ENCODE results near the gene KIAA0232. TPM values are rescaled to one million over a fixed set of nuclear protein-coding genes. Genes with fewer than 3 reads are reported as not detected.
A peak's percentile ranks its signal among the peaks of the same experiment; 100 is the strongest.

Gene KIAA0232
- total and polyA plus RNA-seq, 10 of the 15 experiments (the other 5 are each of a cell fraction or from before 2014, with no cell fraction given), result 2.8 to 15.1 (median 10.8) TPM

GRCh38 chr4:6783111-6783981, 819 bp downstream of the KIAA0232 start (continued):
- no peak for TF ChIP-seq MLLT1 (IDR thresholded peaks at IDR 0.05)
- no peak for TF ChIP-seq TBL1XR1 (IDR thresholded peaks at IDR 0.05; ENCODE audit: low read depth, low read length)
- peak; percentile 57; the same call in 1 of the 2 replicates for TF ChIP-seq CHD2 (IDR thresholded peaks at IDR 0.05; ENCODE audit: borderline replicate concordance, low read depth, low read length)
- TF ChIP-seq NR2C2 (IDR thresholded peaks at IDR 0.05; ENCODE audit: borderline replicate concordance, control insufficient read depth, insufficient read length, low read depth), result no peak
- TF ChIP-seq YY1 (IDR thresholded peaks at IDR 0.05; ENCODE audit: low read depth, low read length), result peak; percentile 38; the same call in 1 of the 2 replicates
- TF ChIP-seq PML (IDR thresholded peaks at IDR 0.05; ENCODE audit: low read length), result no peak
- 0 out of 2 replicates have a peak, but pooled peaks have one; percentile 25 for TF ChIP-seq TAF1 (IDR thresholded peaks at IDR 0.05; ENCODE audit: borderline replicate concordance, low read depth, low read length)
- no peak for TF ChIP-seq TCF7 (IDR thresholded peaks at IDR 0.05; ENCODE audit: borderline replicate concordance)
- TF ChIP-seq BMI1 (IDR thresholded peaks at IDR 0.05; ENCODE audit: borderline replicate concordance), result no peak
- TF ChIP-seq, protein P1, sequence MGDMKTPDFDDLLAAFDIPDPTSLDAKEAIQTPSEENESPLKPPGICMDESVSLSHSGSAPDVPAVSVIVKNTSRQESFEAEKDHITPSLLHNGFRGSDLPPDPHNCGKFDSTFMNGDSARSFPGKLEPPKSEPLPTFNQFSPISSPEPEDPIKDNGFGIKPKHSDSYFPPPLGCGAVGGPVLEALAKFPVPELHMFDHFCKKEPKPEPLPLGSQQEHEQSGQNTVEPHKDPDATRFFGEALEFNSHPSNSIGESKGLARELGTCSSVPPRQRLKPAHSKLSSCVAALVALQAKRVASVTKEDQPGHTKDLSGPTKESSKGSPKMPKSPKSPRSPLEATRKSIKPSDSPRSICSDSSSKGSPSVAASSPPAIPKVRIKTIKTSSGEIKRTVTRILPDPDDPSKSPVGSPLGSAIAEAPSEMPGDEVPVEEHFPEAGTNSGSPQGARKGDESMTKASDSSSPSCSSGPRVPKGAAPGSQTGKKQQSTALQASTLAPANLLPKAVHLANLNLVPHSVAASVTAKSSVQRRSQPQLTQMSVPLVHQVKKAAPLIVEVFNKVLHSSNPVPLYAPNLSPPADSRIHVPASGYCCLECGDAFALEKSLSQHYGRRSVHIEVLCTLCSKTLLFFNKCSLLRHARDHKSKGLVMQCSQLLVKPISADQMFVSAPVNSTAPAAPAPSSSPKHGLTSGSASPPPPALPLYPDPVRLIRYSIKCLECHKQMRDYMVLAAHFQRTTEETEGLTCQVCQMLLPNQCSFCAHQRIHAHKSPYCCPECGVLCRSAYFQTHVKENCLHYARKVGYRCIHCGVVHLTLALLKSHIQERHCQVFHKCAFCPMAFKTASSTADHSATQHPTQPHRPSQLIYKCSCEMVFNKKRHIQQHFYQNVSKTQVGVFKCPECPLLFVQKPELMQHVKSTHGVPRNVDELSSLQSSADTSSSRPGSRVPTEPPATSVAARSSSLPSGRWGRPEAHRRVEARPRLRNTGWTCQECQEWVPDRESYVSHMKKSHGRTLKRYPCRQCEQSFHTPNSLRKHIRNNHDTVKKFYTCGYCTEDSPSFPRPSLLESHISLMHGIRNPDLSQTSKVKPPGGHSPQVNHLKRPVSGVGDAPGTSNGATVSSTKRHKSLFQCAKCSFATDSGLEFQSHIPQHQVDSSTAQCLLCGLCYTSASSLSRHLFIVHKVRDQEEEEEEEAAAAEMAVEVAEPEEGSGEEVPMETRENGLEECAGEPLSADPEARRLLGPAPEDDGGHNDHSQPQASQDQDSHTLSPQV (IDR thresholded peaks at IDR 0.05), result no peak
- 0 out of 2 replicates have a peak, but pooled peaks have one; percentile 45 for TF ChIP-seq CBX5 (IDR thresholded peaks at IDR 0.05; ENCODE audit: low read depth)
- 0 out of 2 replicates have a peak, but pooled peaks have one; percentile 6 for TF ChIP-seq NR2F1 (conservative IDR thresholded peaks at IDR 0.05)
- TF ChIP-seq IRF3 (IDR thresholded peaks at IDR 0.05), result no peak
- TF ChIP-seq MYB (IDR thresholded peaks at IDR 0.05; ENCODE audit: borderline replicate concordance, low read depth, low read length), result no peak
- peak; percentile 54 for TF ChIP-seq SP1 (IDR thresholded peaks at IDR 0.05; ENCODE audit: low read depth, low read length)
- TF ChIP-seq HSF1 (IDR thresholded peaks at IDR 0.05; ENCODE audit: low read depth, low read length), result no peak
- peak; percentile 78; the same call in 1 of the 2 replicates for TF ChIP-seq POLR2A (IDR thresholded peaks at IDR 0.05; ENCODE audit: low read depth, low read length)
- TF ChIP-seq E4F1 (IDR thresholded peaks at IDR 0.05; ENCODE audit: borderline replicate concordance, partially characterized antibody), result no peak
- TF ChIP-seq TARDBP (IDR thresholded peaks at IDR 0.05; ENCODE audit: borderline replicate concordance), result no peak

Measured in GM12878 (cell line).